Measurements from ENCODE around the gene ICOS. TPM values are rescaled to one million over a fixed set of nuclear protein-coding genes. Genes with fewer than 3 reads are reported as not detected.

The ICOS gene
- total and polyA plus RNA-seq, 2 experiments from 2014 or later: 0.10 TPM; not detected in 1

- Histone ChIP-seq H3K9me2 (replicated peaks; ENCODE audit: insufficient read depth) (no peaks in the 10 kb centered on the region), H3K9me3 (ENCODE audit: low read depth) (no peaks in the 10 kb centered on the region), H3K36me3 (replicated peaks; ENCODE audit: insufficient read depth, low read depth) (no peaks in the 10 kb centered on the region), H2AFZ (no peak overlapping the region), H3K4me1 (ENCODE audit: insufficient read depth) (no peaks in the 10 kb centered on the region), H3K27me3 (no peaks in the 10 kb centered on the region), H3K4me3 (no peak overlapping the region), H3K4me2 (no peak overlapping the region), H3K27ac (no peak overlapping the region), H4K20me1 (ENCODE audit: insufficient read depth, poor library complexity, severe bottlenecking) (no peaks in the 10 kb centered on the region), H3K79me2 (no peaks in the 10 kb centered on the region)
- DNase-seq (ENCODE audit: low spot score): no peak
- no peak for TF ChIP-seq EZH2phosphoT487 (IDR thresholded peaks at IDR 0.05; ENCODE audit: low read depth, severe bottlenecking, unreplicated experiment)
- TF ChIP-seq, protein P1, sequence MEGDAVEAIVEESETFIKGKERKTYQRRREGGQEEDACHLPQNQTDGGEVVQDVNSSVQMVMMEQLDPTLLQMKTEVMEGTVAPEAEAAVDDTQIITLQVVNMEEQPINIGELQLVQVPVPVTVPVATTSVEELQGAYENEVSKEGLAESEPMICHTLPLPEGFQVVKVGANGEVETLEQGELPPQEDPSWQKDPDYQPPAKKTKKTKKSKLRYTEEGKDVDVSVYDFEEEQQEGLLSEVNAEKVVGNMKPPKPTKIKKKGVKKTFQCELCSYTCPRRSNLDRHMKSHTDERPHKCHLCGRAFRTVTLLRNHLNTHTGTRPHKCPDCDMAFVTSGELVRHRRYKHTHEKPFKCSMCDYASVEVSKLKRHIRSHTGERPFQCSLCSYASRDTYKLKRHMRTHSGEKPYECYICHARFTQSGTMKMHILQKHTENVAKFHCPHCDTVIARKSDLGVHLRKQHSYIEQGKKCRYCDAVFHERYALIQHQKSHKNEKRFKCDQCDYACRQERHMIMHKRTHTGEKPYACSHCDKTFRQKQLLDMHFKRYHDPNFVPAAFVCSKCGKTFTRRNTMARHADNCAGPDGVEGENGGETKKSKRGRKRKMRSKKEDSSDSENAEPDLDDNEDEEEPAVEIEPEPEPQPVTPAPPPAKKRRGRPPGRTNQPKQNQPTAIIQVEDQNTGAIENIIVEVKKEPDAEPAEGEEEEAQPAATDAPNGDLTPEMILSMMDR (IDR thresholded peaks at IDR 0.05; ENCODE audit: poor library complexity): no peak
- no peak for TF ChIP-seq EZH2 (IDR thresholded peaks at IDR 0.05; ENCODE audit: borderline replicate concordance)
- 79% methylated on average over 2 of the region's 2 CpGs for WGBS (ENCODE audit: low lambda C conversion rate, missing lambda C conversion rate)
Measured at GRCh38 chr2:203949228-203949627, 12.7 kb downstream of the ICOS start.

GRCh38 chr2:203951366-203951902, 14.9 kb downstream of the ICOS start:
- Histone ChIP-seq H3K4me2 (no peak overlapping the region), H4K20me1 (ENCODE audit: insufficient read depth, poor library complexity, severe bottlenecking) (no peaks in the 10 kb centered on the region), H3K27ac (no peak overlapping the region), H3K4me3 (no peak overlapping the region), H3K9me2 (replicated peaks; ENCODE audit: insufficient read depth) (no peaks in the 10 kb centered on the region), H3K36me3 (replicated peaks; ENCODE audit: insufficient read depth, low read depth) (no peaks in the 10 kb centered on the region), H3K79me2 (no peaks in the 10 kb centered on the region), H2AFZ (no peak overlapping the region), H3K4me1 (ENCODE audit: insufficient read depth) (no peaks in the 10 kb centered on the region), H3K27me3 (peaks cover 2% of the 10 kb centered on the region), H3K9me3 (ENCODE audit: low read depth) (no peaks in the 10 kb centered on the region)
- DNase-seq (ENCODE audit: low spot score): no peak
- TF ChIP-seq, protein P1 (IDR thresholded peaks at IDR 0.05; ENCODE audit: poor library complexity): no peak
- TF ChIP-seq EZH2phosphoT487 (IDR thresholded peaks at IDR 0.05; ENCODE audit: low read depth, severe bottlenecking, unreplicated experiment) (no peak), EZH2 (IDR thresholded peaks at IDR 0.05; ENCODE audit: borderline replicate concordance) (no peak)
- 72% methylated on average over 10 of the region's 10 CpGs for WGBS (ENCODE audit: low lambda C conversion rate, missing lambda C conversion rate)

GRCh38 chr2:203959265-203959664, 22.7 kb downstream of the ICOS start:
- no peak overlapping the region for H3K27ac ChIP-seq
- H3K27me3 ChIP-seq: peaks cover 3% of the 10 kb centered on the region
- WGBS (ENCODE audit: low lambda C conversion rate, missing lambda C conversion rate): 89% methylated on average over 4 of the region's 4 CpGs
- no peaks in the 10 kb centered on the region for H3K79me2 ChIP-seq
- DNase-seq (ENCODE audit: low spot score): no peak
- H3K9me3 ChIP-seq (ENCODE audit: low read depth): no peaks in the 10 kb centered on the region
- no peaks in the 10 kb centered on the region for H3K4me1 ChIP-seq (ENCODE audit: insufficient read depth)
- H4K20me1 ChIP-seq (ENCODE audit: insufficient read depth, poor library complexity, severe bottlenecking): no peaks in the 10 kb centered on the region
- H3K4me2 ChIP-seq: no peak overlapping the region
- TF ChIP-seq EZH2phosphoT487 (IDR thresholded peaks at IDR 0.05; ENCODE audit: low read depth, severe bottlenecking, unreplicated experiment) (no peak), EZH2 (IDR thresholded peaks at IDR 0.05; ENCODE audit: borderline replicate concordance) (no peak)
- TF ChIP-seq, protein P1 (IDR thresholded peaks at IDR 0.05; ENCODE audit: poor library complexity): no peak
- H2AFZ ChIP-seq: no peak overlapping the region
- H3K4me3 ChIP-seq: no peak overlapping the region
- H3K36me3 ChIP-seq (replicated peaks; ENCODE audit: insufficient read depth, low read depth): no peaks in the 10 kb centered on the region
- no peaks in the 10 kb centered on the region for H3K9me2 ChIP-seq (replicated peaks; ENCODE audit: insufficient read depth)

All from hepatocyte (in vitro differentiated cells).